Measurements from ENCODE around the gene PPARGC1A. TPM values are rescaled to one million over a fixed set of nuclear protein-coding genes. Genes with fewer than 3 reads are reported as not detected.

PPARGC1A gene
- total and polyA plus RNA-seq, 8 donors: 2.7 to 12.2 (median 8.1) TPM

DNA sequence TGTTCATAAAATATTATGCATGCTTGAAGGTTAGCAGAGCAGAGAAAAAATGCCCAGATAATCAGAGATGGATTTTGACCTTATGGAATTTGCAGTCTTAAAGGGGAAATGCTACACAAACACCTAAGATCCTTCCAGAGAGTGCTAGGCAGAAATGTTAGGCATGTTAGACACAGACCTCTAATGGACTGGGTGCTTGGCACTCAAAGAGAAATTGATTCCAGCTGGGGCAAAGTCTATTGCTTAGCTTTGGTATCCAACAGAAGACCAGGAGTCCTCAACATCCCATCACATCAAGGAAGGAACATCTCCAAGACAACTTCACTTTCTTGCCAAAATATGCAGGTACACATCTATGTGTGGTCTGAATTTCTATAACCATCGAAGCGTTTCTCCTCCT is 32.2 kb upstream of the PPARGC1A start:
- intact Hi-C loops (cut with DNase I): no loop called here
- Histone ChIP-seq H3K4me3 (no peak overlapping the region), H3K36me3 (no peaks in the 10 kb centered on the region), H3K27ac (no peak overlapping the region), H3K9me3 (no peaks in the 10 kb centered on the region), H3K4me1 (no peaks in the 10 kb centered on the region), H3K27me3 (no peaks in the 10 kb centered on the region)
- WGBS, 2 donors: 89 to 92% methylated on average over 2 of the region's 2 CpGs
- FAIRE-seq: no peak
- TF ChIP-seq, protein P1, sequence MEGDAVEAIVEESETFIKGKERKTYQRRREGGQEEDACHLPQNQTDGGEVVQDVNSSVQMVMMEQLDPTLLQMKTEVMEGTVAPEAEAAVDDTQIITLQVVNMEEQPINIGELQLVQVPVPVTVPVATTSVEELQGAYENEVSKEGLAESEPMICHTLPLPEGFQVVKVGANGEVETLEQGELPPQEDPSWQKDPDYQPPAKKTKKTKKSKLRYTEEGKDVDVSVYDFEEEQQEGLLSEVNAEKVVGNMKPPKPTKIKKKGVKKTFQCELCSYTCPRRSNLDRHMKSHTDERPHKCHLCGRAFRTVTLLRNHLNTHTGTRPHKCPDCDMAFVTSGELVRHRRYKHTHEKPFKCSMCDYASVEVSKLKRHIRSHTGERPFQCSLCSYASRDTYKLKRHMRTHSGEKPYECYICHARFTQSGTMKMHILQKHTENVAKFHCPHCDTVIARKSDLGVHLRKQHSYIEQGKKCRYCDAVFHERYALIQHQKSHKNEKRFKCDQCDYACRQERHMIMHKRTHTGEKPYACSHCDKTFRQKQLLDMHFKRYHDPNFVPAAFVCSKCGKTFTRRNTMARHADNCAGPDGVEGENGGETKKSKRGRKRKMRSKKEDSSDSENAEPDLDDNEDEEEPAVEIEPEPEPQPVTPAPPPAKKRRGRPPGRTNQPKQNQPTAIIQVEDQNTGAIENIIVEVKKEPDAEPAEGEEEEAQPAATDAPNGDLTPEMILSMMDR (IDR thresholded peaks at IDR 0.05): no peak
- no peak for ATAC-seq
- DNase-seq: no peak

GRCh38 chr4:23921447-23921845 is 31.6 kb upstream of the PPARGC1A start:
- no peak for FAIRE-seq

DNA sequence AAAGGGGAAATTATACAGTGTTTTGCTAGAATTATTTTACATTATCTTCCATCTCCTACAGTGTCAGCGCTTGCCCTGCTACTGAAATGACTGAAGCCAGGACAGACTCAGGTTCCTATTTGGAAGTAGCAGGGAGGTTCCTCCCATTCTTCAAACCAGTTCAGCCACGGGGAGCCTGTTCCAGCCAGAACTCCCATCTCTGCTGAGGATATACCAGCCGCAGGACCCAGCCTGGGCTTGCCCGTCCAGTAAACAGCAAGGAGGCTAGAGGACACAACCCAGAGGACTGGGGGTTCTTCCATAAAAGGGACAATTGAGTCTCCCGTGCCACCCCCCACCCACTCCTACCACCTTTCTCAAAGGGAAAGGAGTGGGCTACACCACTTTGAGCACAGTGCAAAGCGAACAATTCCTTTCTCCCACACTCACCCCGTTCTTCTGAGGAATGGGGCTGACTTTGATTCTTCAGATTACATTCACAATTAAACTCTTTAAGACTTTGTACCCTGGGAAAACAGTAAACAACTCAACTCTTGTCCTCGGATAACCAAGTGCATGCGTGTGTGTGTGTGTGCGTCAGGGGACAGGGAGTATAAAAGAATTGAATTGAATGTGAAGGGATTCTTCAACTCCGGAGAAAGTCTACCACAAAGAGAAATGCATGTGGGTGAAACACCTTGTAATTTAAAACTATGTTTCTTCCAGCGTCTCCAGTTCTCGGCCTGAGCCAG is 31.0 kb upstream of the PPARGC1A start:
- Histone ChIP-seq H3K27ac (no peak overlapping the region), H3K4me3 (no peak overlapping the region), H3K4me1 (no peaks in the 10 kb centered on the region), H3K36me3 (no peaks in the 10 kb centered on the region), H3K9me3 (no peaks in the 10 kb centered on the region), H3K27me3 (no peaks in the 10 kb centered on the region)
- 61 to 62% methylated on average over 13 of the region's 13 CpGs for WGBS, 2 donors
- DNase-seq (no peak), ATAC-seq (no peak), FAIRE-seq (no peak)
- TF ChIP-seq, protein P1 (IDR thresholded peaks at IDR 0.05): no peak
- intact Hi-C loops (cut with DNase I): no loop called here

More at GRCh38 chr4:23921447-23921845, 31.6 kb upstream of the PPARGC1A start:
- Histone ChIP-seq H3K9me3 (no peaks in the 10 kb centered on the region), H3K27me3 (no peaks in the 10 kb centered on the region), H3K4me3 (no peak overlapping the region), H3K36me3 (no peaks in the 10 kb centered on the region), H3K27ac (no peak overlapping the region), H3K4me1 (no peaks in the 10 kb centered on the region)
- intact Hi-C loops (cut with DNase I): no loop called here
- 70 to 75% methylated on average over 6 of the region's 6 CpGs for WGBS, 2 donors
- DNase-seq: no peak
- TF ChIP-seq, protein P1 (IDR thresholded peaks at IDR 0.05): no peak
- no peak for ATAC-seq

DNA sequence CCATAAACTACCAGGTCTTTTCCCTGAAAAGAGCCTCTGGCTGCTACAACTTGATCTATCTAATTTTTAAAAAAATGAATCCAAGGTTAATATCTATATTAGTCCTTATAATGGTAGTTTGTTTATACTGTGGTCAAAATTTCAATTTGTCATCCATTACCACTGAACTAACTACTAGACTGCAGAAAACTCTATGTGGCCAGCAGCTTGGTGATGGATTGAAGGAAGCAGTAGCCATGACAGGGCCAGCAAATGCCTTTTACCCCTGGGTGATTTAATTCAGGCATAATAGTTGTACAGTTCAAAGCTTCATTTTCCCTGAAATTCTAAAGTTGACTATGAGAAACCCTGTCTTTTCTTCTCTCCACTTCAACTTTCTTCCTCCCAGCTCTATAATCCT is 30.4 kb upstream of the PPARGC1A start:
- ATAC-seq (no peak), FAIRE-seq (no peak), DNase-seq (no peak)
- H3K27me3 ChIP-seq: no peaks in the 10 kb centered on the region
- no peaks in the 10 kb centered on the region for H3K9me3 ChIP-seq
- H3K4me3 ChIP-seq: no peak overlapping the region
- intact Hi-C loops (cut with DNase I): no loop called here
- no peaks in the 10 kb centered on the region for H3K36me3 ChIP-seq
- no peak overlapping the region for H3K27ac ChIP-seq
- H3K4me1 ChIP-seq: no peaks in the 10 kb centered on the region
- TF ChIP-seq, protein P1 (IDR thresholded peaks at IDR 0.05): no peak

DNA sequence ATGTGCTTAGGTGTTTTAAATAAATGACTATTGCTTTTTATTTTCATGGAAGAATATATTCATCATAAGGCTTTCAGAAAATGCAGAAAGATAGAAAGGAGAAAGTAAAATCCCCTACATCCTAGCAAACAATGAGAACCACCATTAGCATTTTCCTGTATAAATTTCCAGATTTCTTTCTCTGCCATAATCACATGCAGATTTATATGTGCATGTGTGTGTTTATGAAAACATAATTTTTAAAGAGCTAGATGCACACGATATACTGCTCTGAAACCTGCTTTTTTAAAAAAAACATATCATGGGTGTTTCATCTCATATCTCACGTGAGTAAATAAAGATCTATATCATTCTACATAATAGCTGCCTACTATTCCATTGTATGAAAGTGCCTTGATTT is 26.4 kb upstream of the PPARGC1A start:
- no peak for FAIRE-seq
- WGBS, 2 donors: 63 to 67% methylated on average over 2 of the region's 2 CpGs

More for the DNA sequence above, 26.4 kb upstream of the PPARGC1A start:
- DNase-seq (no peak), ATAC-seq (no peak)
- Histone ChIP-seq H3K36me3 (no peaks in the 10 kb centered on the region), H3K4me1 (no peaks in the 10 kb centered on the region), H3K9me3 (no peaks in the 10 kb centered on the region), H3K4me3 (no peak overlapping the region), H3K27ac (no peak overlapping the region), H3K27me3 (no peaks in the 10 kb centered on the region)
- intact Hi-C loops (cut with DNase I): no loop called here
- TF ChIP-seq, protein P1 (IDR thresholded peaks at IDR 0.05): no peak

Measured in pancreas (tissue), 10 donors.